Activated CD4-positive, alpha-beta memory T cell treated with anti-CD3 and anti-CD28 coated beads, Interleukin-2, amount 10 ng/mL, durations not matched to agents 7 days and 5 days (primary cell): ENCODE measurements around the gene SS18. TPM values are rescaled to one million over a fixed set of nuclear protein-coding genes. Genes with fewer than 3 reads are reported as not detected.

ENCODE experiments used
- CTCF ChIA-PET: fragments of 350-600 bp; sonication (Branson Sonifier 250); formaldehyde crosslinking; loops from one replicate; lab custom pipeline; 2021; ENCODE audit warnings: antibody characterized with exemption, inconsistent platforms; lab: Charles Lee
- POLR2A ChIA-PET: fragments of 350-600 bp; sonication (Branson Sonifier 250); formaldehyde crosslinking; loops from one replicate; lab custom pipeline; 2021; ENCODE audit warnings: antibody characterized with exemption; lab: Charles Lee
- DNase-seq: peaks from one replicate; pipeline ENCODE4 v3.0.0-alpha.2; 2020
- H3K27ac Mint-ChIP-seq: one replicate; pipeline ENCODE4 v1.8.0; 2021; ENCODE audit warnings: mild to moderate bottlenecking, mixed read lengths
- H3K27me3 Mint-ChIP-seq: one replicate; pipeline ENCODE4 v1.8.0; 2021; ENCODE audit warnings: mixed read lengths
- H3K36me3 Mint-ChIP-seq: one replicate; pipeline ENCODE4 v1.8.0; 2021; ENCODE audit warnings: low read depth, mixed read lengths
- H3K4me1 Mint-ChIP-seq: one replicate; pipeline ENCODE4 v1.8.0; 2021; ENCODE audit warnings: mixed read lengths
- H3K4me3 Mint-ChIP-seq: one replicate; pipeline ENCODE4 v1.8.0; 2021; ENCODE audit warnings: mild to moderate bottlenecking, mixed read lengths
- H3K9me3 Mint-ChIP-seq: one replicate; pipeline ENCODE4 v1.8.0; 2021; ENCODE audit warnings: mixed read lengths
- total RNA-seq, 2 experiments: library from RNA; stranded (reverse); gene quantifications; one replicate each; pipeline ENCODE4 v1.2.3, GENCODE V29; 2021

SS18 gene
- total RNA-seq, 2 experiments from 2014 or later, result 54.1 to 54.8 TPM

DNA sequence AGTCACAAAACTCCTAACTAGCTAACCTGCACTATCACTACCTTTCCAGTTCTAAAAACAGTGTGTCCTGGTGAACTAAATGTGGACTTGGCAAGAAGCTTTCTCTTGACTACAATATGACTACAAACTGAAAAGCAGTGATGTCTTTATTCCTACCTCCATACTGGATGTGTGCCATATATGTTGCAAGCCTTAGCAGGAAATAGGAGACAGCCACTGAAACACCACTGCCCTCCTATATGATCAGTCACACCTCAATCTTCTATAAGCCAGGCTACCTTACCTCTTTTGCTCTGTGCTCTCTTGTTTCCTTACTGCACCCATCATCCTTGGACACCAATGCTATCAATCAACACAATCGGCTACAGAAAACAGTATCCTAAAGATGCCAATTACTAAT, 34.1 kb downstream of the SS18 start:
- POLR2A ChIA-PET, result interaction anchor here (1.4 kb wide), 1 partner anchor 33 kb away, joined by 3 read pairs; no protein-coding TSS in a partner anchor
- H3K4me3 Mint-ChIP-seq, result no peak overlapping the region
- CTCF ChIA-PET, result interaction anchor here (0.6 kb wide), 1 partner anchor 203 kb away, joined by 3 read pairs; no protein-coding TSS in a partner anchor
- peaks cover 49% of the 10 kb centered on the region for H3K36me3 Mint-ChIP-seq
- no peaks in the 10 kb centered on the region for H3K4me1 Mint-ChIP-seq
- no peak overlapping the region for H3K27ac Mint-ChIP-seq
- no peaks in the 10 kb centered on the region for H3K9me3 Mint-ChIP-seq
- no peaks in the 10 kb centered on the region for H3K27me3 Mint-ChIP-seq
- no peak for DNase-seq

DNA sequence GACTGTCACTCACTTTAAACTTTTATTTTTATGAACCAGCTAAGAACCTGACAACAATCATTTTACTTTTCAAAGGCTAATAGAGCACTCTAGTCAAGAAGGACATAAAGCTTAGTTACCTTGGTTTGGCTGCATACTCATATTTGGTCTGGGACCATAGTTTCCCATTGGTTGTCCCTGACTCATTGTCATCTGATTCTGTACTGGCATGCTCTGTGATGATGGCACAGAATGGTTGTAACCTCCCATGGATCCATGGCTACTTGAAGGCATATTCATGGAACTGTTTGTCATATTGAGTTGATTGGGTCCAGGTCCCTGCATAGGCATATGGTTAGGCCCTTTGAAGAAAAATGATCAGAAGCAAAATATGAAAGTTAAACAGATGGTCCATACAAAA, 37.9 kb downstream of the SS18 start:
- H3K9me3 Mint-ChIP-seq, result no peaks in the 10 kb centered on the region
- H3K27me3 Mint-ChIP-seq, result no peaks in the 10 kb centered on the region
- peaks cover 35% of the 10 kb centered on the region for H3K36me3 Mint-ChIP-seq
- H3K27ac Mint-ChIP-seq, result no peak overlapping the region
- no peak for DNase-seq
- POLR2A ChIA-PET, result no interaction called here
- H3K4me3 Mint-ChIP-seq, result no peak overlapping the region
- CTCF ChIA-PET, result no interaction called here
- H3K4me1 Mint-ChIP-seq, result peaks cover 2% of the 10 kb centered on the region

DNA sequence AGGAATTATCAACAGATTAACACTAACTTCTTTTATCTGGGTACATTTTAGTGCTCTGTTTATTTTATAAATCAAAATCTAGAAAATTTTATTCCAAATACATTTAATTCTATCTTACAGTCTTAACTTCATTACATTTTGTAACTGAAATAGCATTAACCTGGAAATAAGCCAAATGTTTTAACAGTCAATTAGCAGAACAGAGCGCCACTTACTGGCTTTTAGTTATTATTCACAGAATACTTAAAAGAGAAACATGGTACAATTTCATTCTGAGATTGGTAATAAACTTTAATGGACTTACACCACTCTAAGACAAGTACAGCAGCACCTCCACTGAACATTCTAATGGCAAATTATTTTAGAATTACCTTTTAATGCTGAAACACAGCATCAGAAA, 38.6 kb downstream of the SS18 start:
- no peak for DNase-seq
- Mint-ChIP-seq H3K4me3 (no peak overlapping the region), H3K4me1 (peaks cover 2% of the 10 kb centered on the region), H3K27ac (no peak overlapping the region), H3K9me3 (no peaks in the 10 kb centered on the region), H3K27me3 (no peaks in the 10 kb centered on the region), H3K36me3 (peaks cover 30% of the 10 kb centered on the region)
- ChIA-PET POLR2A (no interaction called here), CTCF (no interaction called here)

DNA sequence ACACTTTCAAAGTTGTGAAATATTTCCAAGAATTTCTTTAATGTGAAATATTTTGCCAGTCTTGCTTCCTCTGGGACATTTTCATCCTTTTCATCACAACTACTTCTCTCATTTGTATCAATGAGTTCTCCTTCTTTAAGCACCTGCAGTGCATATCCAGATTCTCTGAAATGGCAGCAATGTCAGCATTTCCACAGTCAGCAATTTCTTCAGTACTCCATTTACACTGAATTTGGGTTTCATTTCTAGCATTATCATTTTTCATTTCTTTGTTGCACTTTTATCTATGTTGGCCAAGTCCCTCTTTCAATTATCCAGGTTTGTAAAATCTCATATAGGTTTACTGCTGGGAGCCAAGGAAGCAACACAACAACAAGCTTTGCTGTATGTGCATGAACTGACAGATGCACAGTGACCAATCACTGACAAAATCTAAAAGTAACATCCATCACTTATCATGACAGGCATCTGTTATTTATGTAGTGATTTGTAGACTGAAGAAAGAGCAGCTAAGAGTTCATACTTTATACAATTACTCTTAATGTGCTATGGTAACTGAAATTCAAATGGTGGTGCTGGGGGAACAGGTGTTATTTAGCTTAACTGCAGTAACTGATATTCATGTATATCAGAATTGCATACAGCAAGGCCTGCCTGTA, 43.9 kb downstream of the SS18 start:
- ChIA-PET POLR2A (no interaction called here), CTCF (interaction anchor here (1.0 kb wide), 1 partner anchor 28 kb away, joined by 3 read pairs; no protein-coding TSS in a partner anchor)
- Mint-ChIP-seq H3K36me3 (peaks cover 27% of the 10 kb centered on the region), H3K4me3 (no peak overlapping the region), H3K4me1 (peaks cover 7% of the 10 kb centered on the region), H3K9me3 (no peaks in the 10 kb centered on the region), H3K27me3 (no peaks in the 10 kb centered on the region), H3K27ac (no peak overlapping the region)
- DNase-seq, result no peak

DNA sequence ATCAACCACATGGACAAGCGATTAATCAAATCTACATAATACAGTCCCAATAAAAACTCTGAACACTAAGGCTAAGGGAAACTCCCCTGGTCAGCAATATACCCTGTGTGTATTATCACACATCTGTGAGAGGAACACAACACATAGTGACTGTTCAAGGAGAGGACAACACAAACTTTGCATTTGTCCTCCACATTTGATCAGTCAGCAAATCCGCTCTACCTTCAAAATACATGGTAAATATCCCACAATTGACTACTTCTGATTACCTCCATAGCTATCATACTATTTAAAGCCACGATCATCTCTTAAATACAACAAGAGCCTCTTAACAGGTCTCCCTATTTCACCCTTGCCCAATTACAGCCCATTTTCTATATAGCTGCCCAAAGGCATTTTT, 45.6 kb downstream of the SS18 start:
- no peak for DNase-seq
- Mint-ChIP-seq H3K27ac (no peak overlapping the region), H3K27me3 (no peaks in the 10 kb centered on the region), H3K4me3 (no peak overlapping the region), H3K4me1 (peaks cover 7% of the 10 kb centered on the region), H3K36me3 (peaks cover 27% of the 10 kb centered on the region), H3K9me3 (no peaks in the 10 kb centered on the region)
- CTCF ChIA-PET, result interaction anchor here (0.6 kb wide), 1 partner anchor 17 kb away, joined by 4 read pairs; no protein-coding TSS in a partner anchor
- POLR2A ChIA-PET, result no interaction called here

DNA sequence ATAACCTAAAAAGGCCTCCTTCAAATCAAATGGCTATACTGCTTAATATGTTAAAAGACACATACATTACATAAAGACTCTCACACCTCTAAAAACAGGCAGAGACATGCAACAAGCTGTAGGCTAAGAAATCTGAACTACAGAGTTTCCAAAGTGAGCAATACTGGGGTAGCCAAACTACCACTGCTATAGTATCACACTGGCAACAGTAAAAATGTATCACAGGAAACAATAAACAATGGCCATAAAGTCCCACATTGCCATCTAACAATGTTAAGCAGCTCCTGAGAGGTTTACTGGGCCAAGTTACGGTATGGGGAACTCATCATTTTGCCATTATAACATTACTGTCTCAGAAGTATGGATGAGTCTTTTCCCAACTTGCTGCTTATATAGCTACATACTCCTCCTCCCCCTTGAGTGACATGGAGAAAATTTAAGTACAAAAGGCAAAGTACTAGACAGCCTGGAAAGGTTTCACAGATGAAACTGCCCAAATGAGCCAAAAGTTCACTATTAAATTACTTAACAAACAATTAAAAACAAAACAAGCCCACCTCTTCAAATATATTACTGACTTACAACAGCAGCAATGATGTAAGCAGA, 50.3 kb downstream of the SS18 start:
- Mint-ChIP-seq H3K36me3 (peaks cover 28% of the 10 kb centered on the region), H3K9me3 (no peaks in the 10 kb centered on the region), H3K4me3 (no peak overlapping the region), H3K27me3 (no peaks in the 10 kb centered on the region), H3K4me1 (no peaks in the 10 kb centered on the region), H3K27ac (no peak overlapping the region)
- ChIA-PET POLR2A (interaction anchor here (0.9 to 1.0 kb wide), 2 partner anchors 10 to 49 kb away, joined by 3 to 4 read pairs; no protein-coding TSS in a partner anchor), CTCF (no interaction called here)
- DNase-seq, result no peak

DNA sequence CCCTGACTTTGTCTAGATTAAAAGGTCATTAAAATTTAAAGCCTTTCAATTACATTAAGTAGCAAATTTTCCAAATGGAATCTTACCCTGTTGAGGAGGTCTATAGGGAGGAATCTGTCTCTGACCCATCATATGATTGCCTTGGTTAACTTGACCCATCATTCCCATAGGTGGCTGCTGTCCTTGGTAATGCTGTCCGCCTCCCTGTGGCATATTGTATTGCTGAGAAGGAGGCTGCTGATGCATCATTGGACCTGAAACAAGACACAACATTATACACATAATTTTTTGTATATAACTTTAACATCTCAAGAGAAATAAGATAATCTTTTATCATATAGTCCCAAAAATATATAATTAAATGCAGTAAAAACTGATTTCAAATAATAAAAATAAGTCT, 51.2 kb downstream of the SS18 start:
- no peak overlapping the region for H3K4me3 Mint-ChIP-seq
- H3K9me3 Mint-ChIP-seq, result no peaks in the 10 kb centered on the region
- H3K27me3 Mint-ChIP-seq, result no peaks in the 10 kb centered on the region
- DNase-seq, result no peak
- no peaks in the 10 kb centered on the region for H3K4me1 Mint-ChIP-seq
- peaks cover 31% of the 10 kb centered on the region for H3K36me3 Mint-ChIP-seq
- ChIA-PET POLR2A (no interaction called here), CTCF (no interaction called here)
- H3K27ac Mint-ChIP-seq, result no peak overlapping the region

DNA sequence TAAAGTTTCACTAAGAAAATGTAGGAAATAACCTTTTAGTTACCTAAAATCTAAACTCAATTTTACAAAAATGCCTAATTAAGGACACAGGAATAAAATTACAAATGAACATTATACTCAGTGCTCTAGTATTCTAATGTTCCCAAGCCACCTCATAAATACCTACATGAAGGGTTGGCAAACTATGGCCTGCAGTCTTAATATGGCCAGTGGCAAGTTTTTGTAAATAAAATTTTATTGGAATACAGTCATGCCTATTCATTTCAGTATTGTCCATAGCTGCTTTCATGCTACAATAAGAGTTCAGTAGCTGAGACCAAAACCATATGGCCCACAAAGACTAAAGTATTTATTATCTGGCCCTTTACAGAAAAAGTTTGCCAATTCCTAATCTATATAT, 53.8 kb downstream of the SS18 start:
- H3K36me3 Mint-ChIP-seq, result peaks cover 51% of the 10 kb centered on the region
- H3K27me3 Mint-ChIP-seq, result no peaks in the 10 kb centered on the region
- H3K4me1 Mint-ChIP-seq, result no peaks in the 10 kb centered on the region
- no peak overlapping the region for H3K4me3 Mint-ChIP-seq
- H3K9me3 Mint-ChIP-seq, result no peaks in the 10 kb centered on the region
- ChIA-PET POLR2A (no interaction called here), CTCF (no interaction called here)
- no peak overlapping the region for H3K27ac Mint-ChIP-seq
- no peak for DNase-seq

DNA sequence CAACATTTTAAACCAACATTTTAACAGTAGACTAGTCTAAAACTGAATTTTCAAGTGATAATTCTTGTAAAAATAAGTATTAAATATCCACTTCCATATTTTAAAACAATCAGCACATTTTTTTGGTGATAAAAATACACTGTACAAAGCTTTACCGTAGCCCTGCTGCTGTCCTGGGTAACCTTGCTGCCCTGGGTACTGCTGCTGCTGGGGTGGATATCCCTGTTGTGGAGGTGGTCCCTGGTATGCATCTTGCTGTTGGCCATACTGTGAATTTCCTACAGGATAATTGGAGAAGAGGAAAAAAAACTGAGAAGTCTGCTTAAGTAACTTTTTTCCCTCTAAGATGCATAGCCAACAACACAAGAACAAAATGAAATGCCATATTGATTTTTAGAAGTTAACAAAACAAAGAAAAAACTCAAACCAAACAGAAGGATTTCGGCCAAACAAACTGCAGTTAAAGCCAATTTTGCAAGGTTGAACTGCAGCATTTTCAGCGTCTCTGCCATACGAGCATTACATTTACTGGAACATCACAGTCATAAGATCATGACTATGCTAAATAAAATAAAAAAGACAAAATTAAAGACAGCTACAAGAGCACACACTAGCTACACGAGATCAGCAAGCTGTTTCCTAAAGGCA, 55.4 kb downstream of the SS18 start:
- CTCF ChIA-PET, result no interaction called here
- Mint-ChIP-seq H3K36me3 (peaks cover 62% of the 10 kb centered on the region), H3K4me1 (no peaks in the 10 kb centered on the region), H3K9me3 (no peaks in the 10 kb centered on the region), H3K27me3 (no peaks in the 10 kb centered on the region), H3K4me3 (no peak overlapping the region), H3K27ac (no peak overlapping the region)
- POLR2A ChIA-PET, result no interaction called here
- DNase-seq, result no peak

DNA sequence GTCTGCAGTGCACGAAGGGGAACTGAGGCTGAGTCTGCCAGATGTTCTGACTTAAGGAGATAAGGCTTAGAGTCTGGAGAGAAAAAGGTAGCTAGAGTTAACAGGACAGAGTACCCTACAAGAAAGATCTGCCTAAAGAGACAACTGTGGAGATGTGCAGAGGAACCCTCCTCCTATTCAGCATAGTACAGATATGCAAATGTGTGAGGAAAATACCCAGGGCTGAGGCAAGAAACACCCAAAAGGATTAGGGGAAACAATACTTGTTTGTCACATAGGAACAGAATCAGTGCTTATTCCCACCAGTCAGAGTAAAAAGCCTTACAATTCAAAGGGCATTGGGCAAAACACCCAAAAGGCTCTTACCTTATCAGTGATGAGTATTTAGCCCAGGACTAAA, 67.8 kb downstream of the SS18 start:
- CTCF ChIA-PET, result no interaction called here
- Mint-ChIP-seq H3K9me3 (no peaks in the 10 kb centered on the region), H3K4me3 (no peak overlapping the region), H3K27ac (no peak overlapping the region), H3K27me3 (no peaks in the 10 kb centered on the region), H3K4me1 (peaks cover 12% of the 10 kb centered on the region), H3K36me3 (peaks cover 71% of the 10 kb centered on the region)
- POLR2A ChIA-PET, result no interaction called here
- DNase-seq, result no peak

DNA sequence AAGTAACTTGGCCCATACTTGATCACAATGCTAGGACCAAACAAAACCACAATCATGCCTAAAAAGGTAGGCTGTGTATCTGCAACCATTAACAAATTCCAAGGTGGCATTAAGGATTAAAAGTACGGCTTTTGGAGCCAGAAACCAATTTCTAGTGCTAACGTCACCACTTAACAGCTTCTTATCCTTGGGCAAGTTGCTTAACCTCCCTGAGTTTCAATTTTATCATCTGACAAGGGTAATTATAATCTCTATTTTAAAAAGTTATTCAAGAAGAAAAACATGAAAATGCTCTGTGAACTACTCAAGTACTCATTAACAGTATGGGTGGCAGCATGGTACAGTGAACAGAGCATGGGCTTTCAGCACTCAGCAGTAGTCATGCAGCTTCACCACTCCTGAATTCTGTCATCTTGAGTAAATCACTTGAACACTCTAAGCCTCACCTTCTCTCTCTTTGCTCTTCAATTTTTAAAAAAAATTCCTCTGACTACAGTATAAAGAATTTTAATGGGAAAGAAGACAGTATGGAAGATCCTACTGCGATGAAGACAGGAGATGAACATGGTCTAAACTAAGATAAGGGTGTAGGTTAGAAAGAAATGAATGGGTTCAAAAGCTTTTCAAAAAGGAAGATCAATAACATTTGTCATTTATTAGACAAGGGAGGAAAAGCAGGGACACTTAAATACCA, 69.2 kb downstream of the SS18 start:
- Mint-ChIP-seq H3K9me3 (no peaks in the 10 kb centered on the region), H3K36me3 (peaks cover 72% of the 10 kb centered on the region), H3K4me3 (no peak overlapping the region), H3K4me1 (peaks cover 12% of the 10 kb centered on the region), H3K27ac (no peak overlapping the region), H3K27me3 (no peaks in the 10 kb centered on the region)
- DNase-seq, result no peak
- ChIA-PET POLR2A (interaction anchor here (1.0 kb wide), 1 partner anchor 16 kb away, joined by 3 read pairs; no protein-coding TSS in a partner anchor), CTCF (no interaction called here)

DNA sequence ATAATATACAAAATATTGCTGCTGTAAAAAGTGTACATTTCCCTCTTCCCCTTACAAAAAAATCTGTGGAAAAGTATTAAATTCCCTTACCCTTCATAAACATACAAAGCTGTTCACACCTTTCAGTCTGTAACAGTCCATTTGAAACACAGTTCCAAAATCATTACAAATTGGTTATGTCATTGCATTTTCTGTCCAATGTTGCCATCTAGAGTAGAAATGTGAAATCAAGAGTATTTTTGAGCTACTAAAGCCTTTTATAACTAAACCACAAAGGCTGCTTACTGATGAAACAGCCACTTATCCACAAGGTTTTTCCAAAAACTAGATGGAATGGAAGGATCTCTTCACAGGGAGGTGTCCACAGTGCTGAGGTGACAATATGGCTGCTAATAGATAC, 72.5 kb downstream of the SS18 start:
- ChIA-PET CTCF (interaction anchor here (1.2 kb wide), 1 partner anchor 29 kb away, joined by 3 read pairs; no protein-coding TSS in a partner anchor), POLR2A (no interaction called here)
- DNase-seq, result no peak

DNA sequence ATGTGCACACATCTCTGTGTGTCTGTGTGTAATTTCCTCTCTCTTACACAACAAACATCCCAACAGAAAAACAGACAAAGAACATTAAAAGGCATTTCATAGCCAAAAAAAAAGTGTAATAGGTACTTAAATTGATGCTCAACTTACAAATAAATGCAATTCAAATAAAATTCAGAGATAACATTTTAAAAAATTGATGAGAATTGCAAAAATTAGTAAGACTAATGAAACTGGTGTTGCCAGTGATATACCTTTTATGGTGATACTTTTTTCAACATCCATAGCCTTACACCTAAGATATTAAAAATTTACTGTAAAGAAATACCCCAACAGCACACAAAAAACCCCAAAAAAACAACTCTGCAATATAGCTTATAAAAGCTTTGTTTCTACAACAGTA, 76.0 kb downstream of the SS18 start:
- Mint-ChIP-seq H3K4me1 (peaks cover 5% of the 10 kb centered on the region), H3K36me3 (peaks cover 32% of the 10 kb centered on the region), H3K27ac (no peak overlapping the region), H3K9me3 (no peaks in the 10 kb centered on the region), H3K4me3 (no peak overlapping the region), H3K27me3 (no peaks in the 10 kb centered on the region)
- no peak for DNase-seq
- ChIA-PET POLR2A (no interaction called here), CTCF (no interaction called here)

More for the DNA sequence above, 72.5 kb downstream of the SS18 start:
- H3K4me1 Mint-ChIP-seq, result peaks cover 5% of the 10 kb centered on the region
- H3K36me3 Mint-ChIP-seq, result peaks cover 53% of the 10 kb centered on the region
- no peak overlapping the region for H3K27ac Mint-ChIP-seq
- H3K27me3 Mint-ChIP-seq, result no peaks in the 10 kb centered on the region
- no peaks in the 10 kb centered on the region for H3K9me3 Mint-ChIP-seq
- H3K4me3 Mint-ChIP-seq, result no peak overlapping the region
